Coronary artery (tissue), 2 donors: ENCODE measurements around the gene RANBP3.

Experiments
- DNase-seq: peaks from one replicate; pipeline ENCODE4 v3.0.0-alpha.2; 2017; ENCODE audit warnings: low spot score
- H3K27ac ChIP-seq, 2 donors: fragments of 200-600 bp; sonication (generic); one replicate each; pipeline ENCODE4 v1.5.1; 2016 to 2019
- H3K4me3 ChIP-seq: fragments of 200-600 bp; sonication (generic); 2 replicates; pipeline ENCODE4 v1.5.1; 2016; ENCODE audit warnings: mild to moderate bottlenecking, moderate library complexity
- CTCF ChIP-seq: fragments of 200-600 bp; sonication (generic); IDR thresholded peaks from one replicate; pipeline ENCODE4 v1.5.1; 2019; ENCODE audit warnings: antibody characterized with exemption

RANBP3 gene

GRCh38 chr19:5940260-5941208, 37.4 kb downstream of the RANBP3 start:
- no peak overlapping the region for H3K27ac ChIP-seq
- no peak overlapping the region for H3K4me3 ChIP-seq
- no peak for TF ChIP-seq CTCF
- DNase-seq = no peak

GRCh38 chr19:5937550-5937949, 40.4 kb downstream of the RANBP3 start:
- no peak for TF ChIP-seq CTCF
- Histone ChIP-seq H3K27ac (no peak overlapping the region), H3K4me3 (no peak overlapping the region)
- DNase-seq = no peak

- Histone ChIP-seq H3K4me3 (no peak overlapping the region), H3K27ac (peak overlapping the region in 1 of 2 donors; percentile 60)
- TF ChIP-seq CTCF = no peak
- DNase-seq = no peak
These were observed 41.7 kb downstream of the RANBP3 start for GRCh38 chr19:5936292-5936592.

- DNase-seq = no peak
- peak overlapping the region; percentile 13 for H3K4me3 ChIP-seq
These were observed 42.3 kb downstream of the RANBP3 start for GRCh38 chr19:5935473-5936291.

GRCh38 chr19:5934774-5935472, 43.0 kb downstream of the RANBP3 start:
- peak overlapping the region in 1 of 2 donors; percentile 60 for H3K27ac ChIP-seq
- H3K4me3 ChIP-seq = peak overlapping the region; percentile 13
- DNase-seq = no peak
- TF ChIP-seq CTCF = no peak

More at GRCh38 chr19:5935473-5936291, 42.3 kb downstream of the RANBP3 start:
- H3K27ac ChIP-seq = peak overlapping the region in 1 of 2 donors; percentile 60
- TF ChIP-seq CTCF = no peak

GRCh38 chr19:5934069-5934401, 43.9 kb downstream of the RANBP3 start:
- no peak overlapping the region for H3K27ac ChIP-seq
- H3K4me3 ChIP-seq = no peak overlapping the region
- no peak for DNase-seq
- no peak for TF ChIP-seq CTCF
